GM18868 (cell line): ENCODE data around the gene CCZ1B.
"Not testable (repeated sequence)": the region's sequence is repeated elsewhere in the genome, so short reads cannot be mapped to it uniquely, and the experiment has no call there.

Experiments used
- ATAC-seq: cut with Tn5 transposase; IDR thresholded peaks from one replicate; pipeline ENCODE4 v1.9.1; 2021; ENCODE audit warnings: mild to moderate bottlenecking, moderate library complexity; ENCODE audit not compliant: unreplicated experiment

The CCZ1B gene

DNA sequence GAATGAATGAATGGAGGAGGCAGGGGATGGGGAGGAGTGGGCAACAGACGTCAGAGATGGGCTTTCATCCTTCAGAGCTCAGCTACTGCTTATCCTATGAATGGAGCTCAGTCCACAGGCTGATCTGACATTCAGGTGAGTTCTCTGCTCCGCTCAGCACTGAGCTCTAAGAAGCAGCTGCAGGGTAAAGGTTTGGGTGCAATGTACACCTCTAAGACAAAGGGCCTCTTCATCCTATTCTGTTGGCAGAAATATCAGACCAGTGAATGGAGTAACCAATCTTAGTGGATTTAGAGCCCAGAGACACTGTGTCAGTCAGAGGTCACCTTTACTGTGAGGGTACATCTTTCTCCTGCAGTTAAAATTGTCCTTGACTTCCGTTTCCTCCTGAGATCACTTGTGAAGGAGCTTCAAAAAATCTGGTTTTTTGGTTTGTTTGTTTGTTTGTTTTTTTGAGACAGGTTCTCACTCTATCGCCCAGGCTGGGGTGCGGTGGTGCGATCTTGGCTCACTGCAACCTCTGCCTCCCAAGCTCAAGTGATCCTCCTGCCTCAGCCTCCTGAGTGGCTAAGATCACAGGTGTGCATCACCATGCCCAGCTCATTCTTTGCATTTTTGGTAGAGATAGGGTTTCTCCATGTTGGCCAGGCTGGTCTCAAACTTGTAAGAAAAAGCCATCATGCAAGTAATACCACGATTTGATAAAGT, 5.1 kb upstream of the CCZ1B start:
- no peak for ATAC-seq

DNA sequence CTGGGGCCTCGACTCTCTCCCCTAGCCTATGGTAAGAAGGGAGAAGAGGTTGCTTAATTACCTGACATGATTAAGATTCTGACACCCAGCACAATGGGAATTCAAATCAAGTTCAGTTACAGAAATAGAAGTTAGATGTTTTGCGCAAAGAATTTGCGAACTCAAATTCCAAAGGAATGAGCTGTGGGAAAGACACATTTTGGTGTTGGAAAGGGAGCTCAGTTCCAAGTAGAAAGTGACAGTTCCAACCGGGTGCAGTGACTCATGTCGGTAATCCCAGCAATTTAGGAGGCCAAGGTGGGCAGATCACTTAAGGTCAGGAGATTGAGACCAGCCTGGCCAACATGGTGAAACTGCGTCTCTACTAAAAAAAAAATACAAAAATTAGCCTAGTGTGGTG, 4.0 kb upstream of the CCZ1B start:
- not testable (repeated sequence) for ATAC-seq

DNA sequence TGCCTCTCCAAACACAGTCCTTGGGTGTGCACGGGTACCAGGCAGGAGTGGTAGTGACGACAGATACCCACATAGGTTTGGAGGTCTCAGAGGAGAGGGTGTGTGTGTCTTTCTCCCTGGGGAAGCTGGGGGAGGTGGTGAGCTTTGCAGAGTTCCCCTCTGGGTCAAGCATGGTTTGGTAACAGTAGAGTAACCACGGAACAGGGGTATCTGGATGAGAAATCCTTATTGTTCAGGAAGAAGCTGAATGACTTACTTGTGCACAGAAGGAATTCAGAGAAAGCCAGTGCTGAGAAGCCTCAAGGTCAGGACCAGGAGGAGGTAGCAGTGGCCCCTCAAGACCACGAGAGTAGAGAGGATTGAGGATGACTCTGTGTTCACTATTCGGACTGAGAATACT, 3.5 kb upstream of the CCZ1B start:
- ATAC-seq, result not testable (repeated sequence)

DNA sequence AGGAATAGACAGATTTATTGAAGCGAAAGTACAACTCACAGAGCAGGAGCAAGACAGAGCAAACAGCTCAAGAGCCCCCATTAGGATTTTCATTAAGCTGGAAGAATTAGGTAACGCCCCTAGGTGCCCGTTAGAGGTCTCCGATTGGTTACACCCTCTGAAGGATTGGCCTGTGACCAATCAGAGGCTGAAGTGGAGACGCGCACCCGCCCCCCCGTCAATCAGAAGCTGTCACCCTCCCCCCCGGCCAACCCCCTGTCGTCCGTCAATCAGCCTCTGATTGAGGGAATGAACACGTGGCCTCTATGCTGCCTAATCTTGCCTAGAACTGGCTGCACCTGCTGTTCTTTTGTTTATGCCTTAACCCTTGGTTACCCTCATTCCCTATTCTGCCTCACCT, 1.1 kb upstream of the CCZ1B start:
- ATAC-seq, result not testable (repeated sequence)

DNA sequence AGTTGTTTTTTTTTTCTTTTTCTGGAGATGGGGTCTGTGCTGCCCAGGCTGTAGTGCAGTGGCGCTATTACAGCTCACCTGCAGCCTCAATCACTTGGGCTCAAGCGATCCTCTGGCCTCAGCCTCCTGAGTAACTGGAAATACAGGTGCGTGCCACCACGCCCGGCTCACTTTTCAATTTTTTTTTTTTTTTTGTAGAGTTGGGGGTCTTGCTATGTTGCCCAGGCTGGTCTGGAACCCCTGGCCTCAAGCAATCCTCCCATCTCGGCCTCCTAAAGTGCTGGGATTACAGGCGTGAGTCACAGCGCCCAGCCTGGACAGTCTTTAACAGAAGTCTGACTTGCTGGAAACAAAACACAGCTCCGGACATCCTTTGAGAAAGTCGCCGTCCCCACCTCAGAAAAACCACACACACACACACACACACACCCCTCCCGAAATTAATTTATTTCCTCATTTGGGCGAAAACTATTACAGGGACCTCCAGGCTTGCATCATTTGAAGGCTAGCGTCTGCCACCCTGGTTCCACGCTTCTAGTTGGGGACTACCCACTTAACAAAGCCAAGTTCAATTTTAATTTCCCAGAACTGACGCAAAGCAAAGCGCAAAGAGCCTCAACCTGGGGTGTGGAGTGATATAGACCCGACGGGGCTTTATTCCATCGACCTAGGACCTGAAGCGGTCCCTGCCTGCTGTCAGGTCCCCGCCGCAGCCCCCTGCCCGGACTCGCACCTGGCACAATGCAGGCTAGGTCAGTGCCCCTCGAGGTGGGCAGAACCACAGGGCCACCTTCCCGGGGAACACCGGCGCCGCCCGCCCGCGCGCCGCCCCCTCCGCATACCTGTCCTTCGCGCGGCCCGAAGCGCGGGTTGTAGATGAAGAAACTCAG, 594 bp downstream of the CCZ1B start:
- ATAC-seq, result peak; percentile 41

DNA sequence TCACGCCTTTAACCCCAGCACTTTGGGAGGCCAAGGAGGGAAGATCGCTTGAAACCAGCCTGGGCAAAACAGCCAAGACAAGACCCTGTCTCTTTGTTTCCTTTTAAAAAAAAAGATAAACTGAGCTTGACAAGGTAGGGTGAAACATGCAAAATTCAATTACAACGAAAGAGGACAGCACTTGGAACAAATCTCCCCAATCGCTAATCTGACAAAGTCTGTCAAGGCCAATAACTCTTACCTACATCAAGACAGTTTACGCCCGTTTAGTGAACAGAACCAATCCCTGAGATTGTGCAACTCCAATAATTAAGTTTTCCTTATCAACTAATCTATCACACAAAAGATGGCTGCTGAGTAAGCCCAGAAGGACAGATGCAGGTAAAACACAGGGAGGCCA, 4.5 kb downstream of the CCZ1B start:
- ATAC-seq, result not testable (repeated sequence)

DNA sequence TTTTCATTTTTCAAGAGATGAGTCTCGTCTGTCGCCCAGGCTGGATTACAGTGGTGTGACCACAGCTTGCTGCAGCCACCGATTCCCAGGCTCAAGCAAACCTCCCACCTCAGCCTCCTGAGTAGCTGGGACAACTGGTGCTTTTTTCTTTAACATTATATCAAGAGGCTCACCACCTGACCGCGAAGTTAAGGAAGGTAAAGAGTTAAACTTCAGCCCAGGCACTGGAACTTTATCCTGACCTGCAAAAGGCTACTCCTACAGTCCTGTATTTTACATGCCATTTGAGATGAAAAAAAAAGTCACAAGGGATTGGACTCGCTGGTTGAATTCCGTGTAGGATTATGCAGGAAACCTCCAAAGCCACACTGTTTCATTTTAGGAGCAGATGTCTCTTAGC, 10.6 kb downstream of the CCZ1B start:
- not testable (repeated sequence) for ATAC-seq

DNA sequence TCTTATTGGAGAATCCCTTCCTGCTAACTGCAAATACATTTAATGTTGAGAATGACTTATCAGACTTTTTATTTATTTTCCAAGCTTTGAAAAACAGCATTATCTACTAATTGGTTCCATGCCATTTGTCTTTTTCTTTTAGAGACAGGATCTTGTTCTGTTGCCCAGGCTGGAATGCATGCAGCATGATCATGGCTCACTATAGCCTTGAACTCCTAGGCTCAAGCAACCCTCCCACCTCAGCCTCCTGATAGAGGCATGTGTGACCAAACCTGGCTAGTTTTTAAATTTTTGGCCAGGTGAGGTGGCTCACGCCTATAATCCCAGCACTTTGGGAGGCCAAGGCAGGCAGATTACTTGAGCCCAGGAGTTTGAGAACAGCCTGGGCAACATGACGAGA, 13.1 kb downstream of the CCZ1B start:
- ATAC-seq, result not testable (repeated sequence)

DNA sequence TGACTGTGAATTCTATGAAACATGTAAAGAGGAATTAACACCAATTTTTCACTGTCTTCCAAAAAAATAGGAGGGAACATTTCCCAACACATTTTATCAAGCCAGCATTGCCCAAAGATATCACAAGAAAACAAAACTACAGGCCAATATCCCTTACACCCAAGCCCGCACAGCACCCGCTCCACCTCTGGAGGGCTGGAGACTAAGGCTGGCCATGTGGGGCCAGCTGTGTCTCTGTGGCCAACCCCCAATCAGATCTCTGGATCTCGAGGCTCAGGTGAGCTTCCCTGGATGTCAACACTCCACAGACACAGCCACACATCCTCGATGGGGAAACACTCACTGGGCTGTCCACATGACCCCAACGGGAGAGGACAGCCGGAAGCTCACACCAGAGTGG, 18.1 kb downstream of the CCZ1B start:
- ATAC-seq, result not testable (repeated sequence)

DNA sequence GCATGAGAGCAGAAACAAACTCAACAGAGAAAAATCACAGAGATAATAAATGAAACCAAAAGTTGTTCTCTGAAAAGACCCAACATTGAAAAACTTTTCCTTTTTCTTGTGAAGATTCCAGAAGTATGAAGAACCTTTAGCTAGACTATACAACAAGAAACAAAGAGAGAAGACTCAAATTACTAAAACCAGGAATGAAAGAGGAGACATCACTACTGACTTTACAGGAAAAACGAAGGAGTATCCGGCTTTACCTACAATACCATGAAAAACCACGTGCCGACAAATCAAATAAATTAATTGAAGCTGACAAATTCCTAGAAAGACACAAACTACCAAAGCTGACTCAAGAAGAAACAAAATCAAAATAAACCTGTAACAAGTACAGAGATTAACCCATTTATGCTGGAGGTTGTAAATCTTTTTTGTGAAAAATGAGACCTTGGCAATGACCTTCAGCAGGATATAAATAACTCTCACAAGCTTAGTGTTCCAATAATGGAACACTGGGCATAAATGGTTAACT, 18.6 kb downstream of the CCZ1B start:
- ATAC-seq, result not testable (repeated sequence)

DNA sequence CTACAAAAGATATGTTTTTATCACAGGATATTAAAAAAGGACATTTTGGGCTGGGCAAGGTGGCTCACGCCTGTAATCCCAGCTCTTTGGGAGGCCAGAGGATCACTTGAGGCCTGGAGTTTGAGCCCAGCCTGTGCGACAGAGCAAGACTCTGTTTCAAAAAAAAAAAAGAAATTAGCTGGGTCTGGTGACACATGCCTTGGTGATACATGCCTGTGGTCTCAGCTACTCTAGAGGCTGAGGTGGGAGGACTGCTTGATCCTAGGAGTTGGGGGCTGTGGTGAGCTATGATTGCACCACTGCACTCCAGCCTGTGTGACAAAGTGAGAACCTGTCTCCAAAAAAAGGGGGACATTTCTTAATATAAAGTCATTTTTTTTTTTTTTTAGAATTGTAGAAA, 25.7 kb downstream of the CCZ1B start:
- not testable (repeated sequence) for ATAC-seq

DNA sequence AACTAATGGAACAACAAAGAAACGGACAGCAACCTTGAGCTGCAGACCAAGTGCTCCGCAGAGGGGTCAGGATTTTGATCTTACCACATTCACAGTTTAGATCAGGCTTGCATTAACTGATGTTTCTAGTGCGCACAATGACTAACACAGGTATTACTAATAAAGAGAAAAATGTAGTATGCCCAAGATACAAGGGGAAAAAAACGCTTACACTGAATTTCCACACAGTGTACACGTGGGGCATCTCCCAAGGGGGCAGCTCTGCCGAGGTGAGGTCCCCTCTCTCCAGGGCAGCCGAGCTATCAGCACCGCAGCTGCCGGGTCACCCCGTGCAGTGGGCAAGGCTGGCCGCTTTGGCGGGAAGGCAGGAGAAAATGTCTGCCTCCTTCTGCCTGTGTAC, 26.2 kb downstream of the CCZ1B start:
- ATAC-seq, result not testable (repeated sequence)

DNA sequence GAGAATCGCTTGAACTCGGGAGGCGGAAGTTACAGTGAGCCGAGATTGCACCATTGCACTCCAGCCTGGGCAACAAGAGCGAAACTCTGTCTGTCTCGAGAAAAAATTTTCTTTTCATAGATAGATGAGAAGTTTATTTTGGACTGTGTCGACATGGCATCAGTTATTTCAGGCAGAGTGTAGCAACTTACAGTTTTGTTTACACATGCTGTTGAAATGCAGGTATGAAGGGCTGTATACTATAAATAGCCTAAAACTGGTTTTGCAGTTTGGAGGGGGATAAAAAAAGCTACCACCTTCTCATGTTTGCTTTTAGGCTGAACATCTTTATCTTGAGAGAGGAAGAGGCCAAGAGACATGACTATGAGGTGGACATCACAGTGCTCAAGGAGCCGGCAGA, 28.0 kb downstream of the CCZ1B start:
- not testable (repeated sequence) for ATAC-seq

DNA sequence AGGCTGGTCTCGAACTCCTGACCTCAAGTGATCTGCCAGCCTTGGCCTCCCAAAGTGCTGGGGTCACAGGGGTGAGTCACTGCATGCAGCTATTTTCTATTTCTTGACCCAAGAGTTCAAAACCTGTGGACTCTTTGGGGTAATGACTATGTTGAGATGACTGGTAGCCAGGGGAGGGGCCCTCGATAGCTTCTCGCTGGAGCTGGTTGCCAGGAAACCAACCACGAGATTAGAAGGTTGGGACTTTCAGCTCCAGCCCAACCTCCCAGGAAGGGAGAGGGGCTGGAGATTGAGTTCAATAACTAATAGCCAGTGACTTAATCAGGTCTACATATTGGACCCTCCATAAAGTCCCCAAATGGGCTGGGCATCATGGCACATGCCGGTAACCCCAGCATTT, 28.9 kb downstream of the CCZ1B start:
- ATAC-seq, result not testable (repeated sequence)

DNA sequence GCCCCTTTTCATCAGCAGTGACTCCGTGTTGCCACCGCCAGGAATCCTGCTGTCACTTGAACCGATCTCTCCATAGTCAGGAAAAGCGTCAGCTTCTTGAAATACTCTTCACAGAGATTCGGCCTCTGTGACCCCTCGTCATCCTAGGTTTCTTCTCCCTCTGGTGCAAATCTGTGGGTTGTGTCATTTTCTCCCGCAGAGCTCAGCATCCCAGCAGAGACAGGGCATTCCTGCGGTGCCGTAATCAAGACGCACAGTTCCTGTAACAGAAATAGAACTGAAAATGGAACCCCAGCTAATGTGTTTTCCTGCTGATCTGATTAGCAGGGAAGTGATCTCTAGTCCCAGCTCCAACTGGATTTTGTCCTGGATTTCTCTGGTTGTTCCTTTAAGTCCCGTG, 31.8 kb downstream of the CCZ1B start:
- not testable (repeated sequence) for ATAC-seq

DNA sequence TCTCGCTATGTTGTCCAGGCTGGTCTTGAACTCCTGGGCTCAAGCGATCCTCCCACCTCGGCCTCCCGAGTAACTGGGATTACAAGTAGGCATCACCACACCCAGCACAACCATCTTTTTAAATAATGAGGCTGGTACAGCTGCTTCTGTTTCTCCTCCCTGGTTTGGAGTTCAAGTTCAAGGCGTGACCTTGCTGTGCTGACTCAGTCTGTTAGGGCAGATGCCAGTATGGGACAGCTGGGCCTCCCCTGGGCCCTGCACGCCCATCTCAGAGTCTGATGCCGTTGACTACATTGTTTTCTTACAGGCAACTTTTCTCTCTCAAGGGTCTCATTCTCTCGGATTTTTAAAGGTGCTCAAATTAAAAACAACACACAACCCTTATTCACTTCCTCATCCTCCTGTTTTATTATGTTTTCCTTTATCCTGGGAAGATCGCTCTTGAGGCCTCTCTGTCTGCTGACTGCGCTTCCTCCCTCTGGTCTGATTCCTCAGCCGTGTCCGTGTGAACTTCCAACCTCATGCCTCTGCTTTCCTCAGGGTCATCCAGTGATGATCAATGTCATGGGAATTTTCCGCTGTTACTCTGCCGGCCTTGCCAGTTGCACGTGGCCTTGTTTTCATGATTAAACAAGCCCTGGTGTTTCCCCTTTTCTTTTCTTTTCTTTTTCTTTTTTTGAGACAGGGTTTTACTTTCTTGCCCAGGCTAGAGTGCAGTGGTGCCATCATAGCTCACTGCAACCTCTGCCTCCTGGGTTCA, 33.8 kb downstream of the CCZ1B start:
- not testable (repeated sequence) for ATAC-seq

DNA sequence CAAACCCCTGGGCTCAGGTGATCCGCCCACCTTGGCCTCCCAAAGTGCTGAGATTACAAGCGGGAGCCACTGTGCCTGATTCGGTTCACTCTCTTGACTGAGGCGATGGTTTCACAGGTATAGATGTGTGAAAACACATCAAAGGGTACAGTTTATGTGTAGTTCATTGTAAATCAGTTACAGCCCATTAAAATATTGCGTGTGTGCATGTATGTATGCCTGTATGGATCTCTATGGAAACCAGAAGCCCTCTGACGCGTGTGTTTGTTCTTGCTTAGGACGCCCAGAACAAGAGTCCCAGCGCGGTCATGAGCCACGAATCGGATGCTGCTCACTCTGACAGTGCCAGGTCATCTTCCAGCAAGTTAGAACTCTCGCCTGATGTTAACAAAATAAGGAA, 36.7 kb downstream of the CCZ1B start:
- not testable (repeated sequence) for ATAC-seq

DNA sequence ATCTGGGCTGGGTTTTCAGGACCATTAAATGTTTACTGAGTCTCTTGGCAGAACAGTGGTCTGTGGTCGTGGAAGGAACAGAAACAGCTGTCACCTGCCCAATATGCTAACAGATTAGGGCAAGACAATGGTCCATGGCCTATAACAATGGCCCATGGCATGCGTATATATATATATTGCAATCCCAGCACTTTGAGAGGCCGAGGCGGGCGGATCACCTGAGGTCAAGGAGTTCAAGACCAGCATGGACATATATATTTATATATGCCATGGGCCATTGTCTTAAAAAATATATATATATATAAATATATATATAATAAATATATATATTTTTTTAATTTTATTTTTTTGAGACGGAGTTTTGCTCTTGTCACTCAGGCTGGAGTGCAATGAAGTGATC, 44.5 kb downstream of the CCZ1B start:
- ATAC-seq, result not testable (repeated sequence)

DNA sequence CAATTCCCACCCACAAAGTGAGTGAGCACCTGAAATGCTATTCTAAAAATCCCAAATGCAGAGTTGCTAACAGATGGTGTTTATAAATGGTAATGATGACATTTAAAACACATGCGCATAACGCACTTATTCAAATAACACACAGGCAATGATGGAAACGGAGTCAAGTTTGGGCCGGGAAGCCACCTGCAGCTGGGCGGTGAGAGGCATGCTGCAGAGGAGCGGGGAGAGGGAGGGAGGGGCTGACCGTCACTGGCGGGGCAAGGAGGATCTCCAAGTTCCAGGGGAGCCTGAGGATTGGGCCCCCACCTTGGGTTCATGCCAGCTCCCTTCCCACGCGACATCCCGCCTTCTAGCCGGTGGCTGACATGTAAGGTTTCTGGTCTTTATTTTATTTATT, 64.9 kb downstream of the CCZ1B start:
- ATAC-seq, result not testable (repeated sequence)

DNA sequence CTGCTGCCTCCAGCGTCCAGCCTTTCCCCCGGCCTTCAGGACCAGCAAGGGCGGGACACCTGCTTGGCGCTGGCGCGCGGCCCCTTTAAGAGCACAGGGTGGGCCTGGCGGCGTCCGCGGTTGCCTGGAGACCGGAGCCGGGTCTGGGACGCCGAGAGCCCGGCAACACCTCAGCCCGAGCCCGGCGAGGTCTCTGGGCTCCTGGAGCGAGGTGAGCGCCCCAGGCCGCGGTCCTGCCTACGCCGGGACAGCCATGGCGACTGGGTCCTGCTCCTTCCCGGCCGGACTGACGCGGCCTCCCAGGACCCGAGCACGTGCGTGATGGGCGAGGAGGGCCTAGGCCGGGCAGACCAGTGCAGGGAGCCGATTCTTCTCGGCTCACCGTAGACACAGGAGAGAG, 72.1 kb downstream of the CCZ1B start, which contains the start of gene RSPH10B2:
Gene RSPH10B2, plus strand, starts transcription at position 140 of the 400 bp plus-strand sequence. CDS start 3,575 bp downstream, outside the sequence.
- not testable (repeated sequence) for ATAC-seq

DNA sequence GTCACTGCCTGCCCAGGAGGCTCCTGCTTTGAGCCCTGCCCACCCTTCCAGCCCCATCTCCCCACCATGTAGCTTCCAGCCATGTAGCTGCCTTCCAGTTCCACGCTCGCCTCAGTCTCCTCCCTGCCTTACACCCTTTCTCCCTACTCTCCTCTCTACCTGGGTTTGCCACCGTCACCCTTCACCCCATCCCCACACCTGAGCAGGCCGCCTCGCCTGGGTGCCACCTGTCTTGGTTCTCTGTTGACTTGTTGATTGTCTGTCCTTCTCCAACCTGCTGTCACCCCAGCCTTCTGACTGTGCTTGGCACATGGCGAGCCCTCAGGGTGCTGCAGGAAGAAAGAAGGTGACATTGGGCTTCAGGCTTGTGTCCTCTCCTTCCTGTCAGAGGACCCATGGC, 75.9 kb downstream of the CCZ1B start:
- not testable (repeated sequence) for ATAC-seq
